Measurements from ENCODE around the gene EARS2.
"Not testable (repeated sequence)": the region's sequence is repeated elsewhere in the genome, so short reads cannot be mapped to it uniquely, and the experiment has no call there.

Gene EARS2

DNA sequence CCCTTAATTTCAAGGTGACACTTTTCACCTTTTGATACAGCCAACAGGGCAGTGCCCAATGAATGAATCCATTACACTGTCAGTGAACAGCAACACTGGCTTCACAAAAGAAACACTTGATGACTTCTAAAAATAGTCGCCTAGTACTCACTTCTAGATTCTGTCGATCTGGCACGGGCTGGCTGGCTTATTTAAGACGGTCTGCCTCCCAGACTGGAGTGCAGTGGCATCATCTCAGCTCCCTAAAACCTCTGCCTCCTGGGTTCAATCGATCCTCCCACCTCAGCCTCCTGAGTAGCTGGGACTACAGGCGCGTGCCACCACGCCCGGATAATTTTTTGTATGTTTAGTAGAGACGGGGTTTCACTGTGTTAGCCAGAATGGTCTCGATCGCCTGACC, 37.0 kb upstream of the EARS2 start:
- ChIA-PET POLR2A (no interaction called here), CTCF (no interaction called here)
- TF ChIP-seq BHLHE40 (IDR thresholded peaks at IDR 0.05; ENCODE audit: borderline replicate concordance): no peak
- TF ChIP-seq TARDBP (IDR thresholded peaks at IDR 0.05): no peak
- TF ChIP-seq ZNF384 (IDR thresholded peaks at IDR 0.05): no peak
- no peak for TF ChIP-seq LEF1 (IDR thresholded peaks at IDR 0.05; ENCODE audit: borderline replicate concordance)
- no peak for TF ChIP-seq CTBP1 (IDR thresholded peaks at IDR 0.05; ENCODE audit: borderline replicate concordance)
- no peak for TF ChIP-seq FOXA1 (IDR thresholded peaks at IDR 0.05)
- no peak for TF ChIP-seq SUZ12 (IDR thresholded peaks at IDR 0.05)
- DNase-seq (ENCODE audit: extremely low spot score): no peak

DNA sequence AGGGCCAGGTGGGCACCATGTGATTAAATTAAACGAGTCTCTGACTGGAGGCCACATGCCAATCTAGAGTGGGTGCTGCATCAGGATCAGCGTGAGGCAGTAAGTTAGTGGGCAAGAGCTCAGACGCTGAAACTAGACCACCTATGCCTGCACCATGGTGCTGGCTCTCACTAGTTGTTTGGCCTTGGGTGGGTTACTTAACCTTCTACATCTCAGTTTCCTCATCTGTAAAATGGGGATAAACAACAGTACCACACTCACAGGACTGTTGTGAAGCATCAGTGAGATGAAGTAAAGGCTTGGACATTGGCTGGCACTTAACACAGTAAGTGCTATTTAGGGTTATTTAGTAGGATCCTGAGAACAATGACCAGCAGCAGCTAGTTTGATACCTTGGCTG, 33.0 kb upstream of the EARS2 start:
- DNase-seq (ENCODE audit: extremely low spot score): no peak
- TF ChIP-seq ARNT (IDR thresholded peaks at IDR 0.05) (no peak), L3MBTL2 (conservative IDR thresholded peaks at IDR 0.05) (no peak), CTBP1 (IDR thresholded peaks at IDR 0.05; ENCODE audit: borderline replicate concordance) (no peak), TARDBP (IDR thresholded peaks at IDR 0.05) (no peak), SUZ12 (IDR thresholded peaks at IDR 0.05) (no peak), FOXA1 (IDR thresholded peaks at IDR 0.05) (no peak), BHLHE40 (IDR thresholded peaks at IDR 0.05; ENCODE audit: borderline replicate concordance) (no peak), FOXK2 (IDR thresholded peaks at IDR 0.05) (no peak), SP1 (IDR thresholded peaks at IDR 0.05) (no peak), ELF4 (IDR thresholded peaks at IDR 0.05) (no peak), NFRKB (IDR thresholded peaks at IDR 0.05) (no peak), FOXM1 (IDR thresholded peaks at IDR 0.05; ENCODE audit: borderline replicate concordance) (no peak), ZNF384 (IDR thresholded peaks at IDR 0.05) (no peak), HDGF (IDR thresholded peaks at IDR 0.05; ENCODE audit: borderline replicate concordance) (no peak), LEF1 (IDR thresholded peaks at IDR 0.05; ENCODE audit: borderline replicate concordance) (no peak)
- TF ChIP-seq, protein P1, sequence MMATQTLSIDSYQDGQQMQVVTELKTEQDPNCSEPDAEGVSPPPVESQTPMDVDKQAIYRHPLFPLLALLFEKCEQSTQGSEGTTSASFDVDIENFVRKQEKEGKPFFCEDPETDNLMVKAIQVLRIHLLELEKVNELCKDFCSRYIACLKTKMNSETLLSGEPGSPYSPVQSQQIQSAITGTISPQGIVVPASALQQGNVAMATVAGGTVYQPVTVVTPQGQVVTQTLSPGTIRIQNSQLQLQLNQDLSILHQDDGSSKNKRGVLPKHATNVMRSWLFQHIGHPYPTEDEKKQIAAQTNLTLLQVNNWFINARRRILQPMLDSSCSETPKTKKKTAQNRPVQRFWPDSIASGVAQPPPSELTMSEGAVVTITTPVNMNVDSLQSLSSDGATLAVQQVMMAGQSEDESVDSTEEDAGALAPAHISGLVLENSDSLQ (IDR thresholded peaks at IDR 0.05): no peak
- ChIA-PET CTCF (no interaction called here), POLR2A (no interaction called here)

DNA sequence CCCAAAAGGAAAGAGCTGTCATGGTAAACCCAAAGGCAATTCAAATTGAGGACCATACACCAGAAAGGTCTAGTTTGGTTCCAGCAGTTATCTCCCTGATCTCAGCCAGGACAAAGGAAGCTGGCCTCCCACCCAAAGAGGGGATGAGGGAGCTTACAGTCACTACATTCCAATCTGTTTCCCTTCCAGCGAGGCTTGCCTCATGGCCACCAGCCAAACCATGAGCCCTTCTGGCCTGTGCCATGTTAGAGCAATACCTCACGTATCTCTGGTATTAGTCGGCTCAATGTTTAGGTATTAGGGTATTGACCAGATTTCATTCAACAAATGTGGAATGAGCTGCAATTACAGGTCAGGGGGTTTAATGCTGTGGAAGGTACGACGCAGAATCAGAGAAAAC, 30.6 kb upstream of the EARS2 start:
- TF ChIP-seq, protein P1 (IDR thresholded peaks at IDR 0.05): no peak
- TF ChIP-seq SUZ12 (IDR thresholded peaks at IDR 0.05) (no peak), L3MBTL2 (conservative IDR thresholded peaks at IDR 0.05) (no peak), HDGF (IDR thresholded peaks at IDR 0.05; ENCODE audit: borderline replicate concordance) (no peak), ELF4 (IDR thresholded peaks at IDR 0.05) (no peak), LEF1 (IDR thresholded peaks at IDR 0.05; ENCODE audit: borderline replicate concordance) (no peak), CTBP1 (IDR thresholded peaks at IDR 0.05; ENCODE audit: borderline replicate concordance) (no peak), FOXA1 (IDR thresholded peaks at IDR 0.05) (no peak), BHLHE40 (IDR thresholded peaks at IDR 0.05; ENCODE audit: borderline replicate concordance) (no peak), ZNF384 (IDR thresholded peaks at IDR 0.05) (no peak), SP1 (IDR thresholded peaks at IDR 0.05) (no peak), ARNT (IDR thresholded peaks at IDR 0.05) (no peak), FOXM1 (IDR thresholded peaks at IDR 0.05; ENCODE audit: borderline replicate concordance) (no peak), FOXK2 (IDR thresholded peaks at IDR 0.05) (no peak), NFRKB (IDR thresholded peaks at IDR 0.05) (no peak), TARDBP (IDR thresholded peaks at IDR 0.05) (no peak)
- ChIA-PET POLR2A (interaction anchor here (0.7 kb wide), 1 partner anchor 30 kb away, joined by 3 read pairs; the partner anchor contains the start of genes EARS2 and UBFD1), CTCF (interaction anchor here (0.9 kb wide), 1 partner anchor 9 kb away, joined by 3 read pairs; no protein-coding TSS in a partner anchor)
- no peak for DNase-seq (ENCODE audit: extremely low spot score)

DNA sequence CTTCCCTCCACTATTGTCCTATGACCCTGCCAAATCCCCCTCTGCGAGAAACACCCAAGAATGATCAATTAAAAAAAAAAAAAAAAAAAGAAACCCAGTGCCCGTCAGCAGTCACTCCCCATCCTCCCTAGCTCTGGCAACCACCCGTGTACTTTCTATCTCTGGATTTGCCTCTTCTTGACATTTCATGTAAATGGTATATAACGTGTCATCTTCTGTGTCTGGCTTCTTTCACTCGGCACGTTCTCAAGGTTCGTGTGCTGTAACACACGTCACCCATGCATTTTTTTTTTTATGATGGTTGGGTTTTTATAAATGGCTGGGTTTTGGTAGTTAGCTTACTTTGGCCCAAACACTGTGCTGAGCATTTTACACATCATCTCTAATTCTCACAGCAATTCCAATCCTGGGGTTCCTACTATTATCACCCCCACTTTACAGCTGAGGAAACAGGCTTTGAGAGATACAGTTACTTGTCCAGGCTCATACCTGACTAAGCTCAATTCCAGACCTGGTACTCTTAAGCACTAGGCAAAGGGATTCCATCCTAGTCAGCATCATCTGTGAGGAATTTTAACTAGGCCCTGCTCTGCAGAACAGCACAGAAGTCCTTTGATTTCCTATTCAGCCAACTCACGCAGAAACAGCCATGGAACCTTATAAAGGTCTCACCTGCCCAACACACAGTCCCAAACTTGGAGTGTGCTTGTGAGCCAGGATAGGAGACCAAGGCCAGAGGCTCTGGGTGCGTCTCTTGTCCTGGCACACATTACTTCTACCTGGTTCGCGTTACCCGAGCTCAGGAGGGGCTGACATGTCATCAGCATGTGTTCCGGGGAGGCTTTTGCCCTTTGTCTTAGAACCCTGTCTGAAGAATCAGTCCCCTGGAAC, 27.3 kb upstream of the EARS2 start:
- TF ChIP-seq ELF4 (IDR thresholded peaks at IDR 0.05) (no peak), ZNF384 (IDR thresholded peaks at IDR 0.05) (no peak), CTBP1 (IDR thresholded peaks at IDR 0.05; ENCODE audit: borderline replicate concordance) (no peak), TARDBP (IDR thresholded peaks at IDR 0.05) (no peak), NFRKB (IDR thresholded peaks at IDR 0.05) (no peak), ARNT (IDR thresholded peaks at IDR 0.05) (no peak), BHLHE40 (IDR thresholded peaks at IDR 0.05; ENCODE audit: borderline replicate concordance) (no peak), LEF1 (IDR thresholded peaks at IDR 0.05; ENCODE audit: borderline replicate concordance) (no peak), SUZ12 (IDR thresholded peaks at IDR 0.05) (no peak), SP1 (IDR thresholded peaks at IDR 0.05) (no peak), FOXM1 (IDR thresholded peaks at IDR 0.05; ENCODE audit: borderline replicate concordance) (no peak), FOXK2 (IDR thresholded peaks at IDR 0.05) (no peak), L3MBTL2 (conservative IDR thresholded peaks at IDR 0.05) (no peak), FOXA1 (IDR thresholded peaks at IDR 0.05) (no peak)
- TF ChIP-seq, protein P1 (IDR thresholded peaks at IDR 0.05): no peak
- no peak for DNase-seq (ENCODE audit: extremely low spot score)
- ChIA-PET POLR2A (interaction anchor here (1.3 kb wide), 1 partner anchor 27 kb away, joined by 4 read pairs; the partner anchor contains the start of genes EARS2 and UBFD1), CTCF (interaction anchor here (0.9 kb wide), 1 partner anchor 12 kb away, joined by 3 read pairs; no protein-coding TSS in a partner anchor)

DNA sequence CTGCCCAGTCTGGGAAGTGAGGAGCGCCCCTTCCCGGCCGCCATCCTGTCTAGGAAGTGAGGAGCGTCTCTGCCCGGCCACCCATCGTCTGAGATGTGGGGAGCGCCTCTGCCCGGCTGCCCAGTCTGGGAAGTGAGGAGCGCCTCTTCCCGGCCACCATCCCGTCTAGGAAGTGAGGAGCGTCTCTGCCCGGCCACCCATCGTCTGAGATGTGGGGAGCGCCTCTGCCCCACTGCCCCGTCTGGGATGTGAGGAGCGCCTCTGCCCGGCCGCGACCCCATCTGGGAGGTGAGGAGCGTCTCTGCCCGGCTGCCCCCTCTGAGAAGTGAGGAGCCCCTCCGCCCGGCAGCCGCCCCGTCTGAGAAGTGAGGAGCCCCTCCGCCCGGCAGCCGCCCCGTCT, 26.1 kb upstream of the EARS2 start:
- CTCF ChIA-PET; DNase-seq (ENCODE audit: extremely low spot score); POLR2A ChIA-PET: not testable (repeated sequence)

DNA sequence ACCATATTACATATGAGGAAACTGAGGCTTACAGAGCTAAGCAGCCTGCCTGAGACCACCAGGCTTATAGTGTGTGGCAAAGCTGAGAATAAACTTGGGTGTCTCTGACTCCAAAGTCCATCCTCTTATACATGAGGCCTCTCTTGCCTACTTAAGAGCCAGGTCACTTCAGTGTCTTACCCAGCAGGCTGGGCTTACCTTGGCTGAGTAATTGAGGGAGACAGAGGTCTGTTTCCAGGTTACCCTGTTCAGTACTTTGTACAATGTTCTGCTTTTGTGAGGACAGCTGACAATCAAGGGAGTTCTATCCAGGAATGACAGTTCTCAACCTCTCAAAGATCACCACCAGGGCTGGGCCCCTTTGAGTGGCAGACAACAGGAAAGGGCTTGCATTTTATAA, 24.6 kb upstream of the EARS2 start:
- TF ChIP-seq FOXA1 (IDR thresholded peaks at IDR 0.05) (no peak), NFRKB (IDR thresholded peaks at IDR 0.05) (no peak), ELF4 (IDR thresholded peaks at IDR 0.05) (no peak), FOXK2 (IDR thresholded peaks at IDR 0.05) (no peak), TARDBP (IDR thresholded peaks at IDR 0.05) (no peak), HDGF (IDR thresholded peaks at IDR 0.05; ENCODE audit: borderline replicate concordance) (no peak), ARNT (IDR thresholded peaks at IDR 0.05) (no peak), LEF1 (IDR thresholded peaks at IDR 0.05; ENCODE audit: borderline replicate concordance) (no peak), SUZ12 (IDR thresholded peaks at IDR 0.05) (no peak), BHLHE40 (IDR thresholded peaks at IDR 0.05; ENCODE audit: borderline replicate concordance) (no peak)
- ChIA-PET POLR2A (no interaction called here), CTCF (interaction anchor here (0.6 kb wide), 1 partner anchor 454 kb away, joined by 4 read pairs; no protein-coding TSS in a partner anchor)
- no peak for DNase-seq (ENCODE audit: extremely low spot score)
